ENCODE data around the gene ARCN1.

- TF ChIP-seq CTCF (IDR thresholded peaks at IDR 0.05; ENCODE audit: insufficient read depth, low read length), result no peak
- no peak for TF ChIP-seq POLR2AphosphoS5 (IDR thresholded peaks at IDR 0.05; ENCODE audit: low read depth)
- no peak for TF ChIP-seq SPI1 (IDR thresholded peaks at IDR 0.05; ENCODE audit: borderline replicate concordance, low read depth)
- TF ChIP-seq REST (IDR thresholded peaks at IDR 0.05; ENCODE audit: insufficient replicate concordance, low read depth), result no peak
These were observed 55.8 kb downstream of the ARCN1 start for GRCh38 chr11:118628031-118628430.

Measured in HL-60 (cell line).